ENCODE results near the gene OSGEP. TPM values are rescaled to one million over a fixed set of nuclear protein-coding genes. Genes with fewer than 3 reads are reported as not detected.

OSGEP gene
- total RNA-seq, 2 donors from 2014 or later = 54.2 to 71.7 TPM

- Histone ChIP-seq H3K4me1 (replicated peaks) (no peaks in the 10 kb centered on the region), H3K27ac (no peak overlapping the region), H3K4me3 (no peak overlapping the region), H3K36me3 (no peaks in the 10 kb centered on the region), H3K9me3 (no peaks in the 10 kb centered on the region), H3K27me3 (replicated peaks; ENCODE audit: insufficient read depth) (no peaks in the 10 kb centered on the region)
- 95% methylated on average over 2 of the region's 2 CpGs for WGBS
- TF ChIP-seq POLR2A (IDR thresholded peaks at IDR 0.05) (no peak), POLR2AphosphoS5 (IDR thresholded peaks at IDR 0.05) (no peak)
- TF ChIP-seq, protein P1, sequence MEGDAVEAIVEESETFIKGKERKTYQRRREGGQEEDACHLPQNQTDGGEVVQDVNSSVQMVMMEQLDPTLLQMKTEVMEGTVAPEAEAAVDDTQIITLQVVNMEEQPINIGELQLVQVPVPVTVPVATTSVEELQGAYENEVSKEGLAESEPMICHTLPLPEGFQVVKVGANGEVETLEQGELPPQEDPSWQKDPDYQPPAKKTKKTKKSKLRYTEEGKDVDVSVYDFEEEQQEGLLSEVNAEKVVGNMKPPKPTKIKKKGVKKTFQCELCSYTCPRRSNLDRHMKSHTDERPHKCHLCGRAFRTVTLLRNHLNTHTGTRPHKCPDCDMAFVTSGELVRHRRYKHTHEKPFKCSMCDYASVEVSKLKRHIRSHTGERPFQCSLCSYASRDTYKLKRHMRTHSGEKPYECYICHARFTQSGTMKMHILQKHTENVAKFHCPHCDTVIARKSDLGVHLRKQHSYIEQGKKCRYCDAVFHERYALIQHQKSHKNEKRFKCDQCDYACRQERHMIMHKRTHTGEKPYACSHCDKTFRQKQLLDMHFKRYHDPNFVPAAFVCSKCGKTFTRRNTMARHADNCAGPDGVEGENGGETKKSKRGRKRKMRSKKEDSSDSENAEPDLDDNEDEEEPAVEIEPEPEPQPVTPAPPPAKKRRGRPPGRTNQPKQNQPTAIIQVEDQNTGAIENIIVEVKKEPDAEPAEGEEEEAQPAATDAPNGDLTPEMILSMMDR (IDR thresholded peaks at IDR 0.05) = no peak
- DNase-seq (ENCODE audit: low spot score) = no peak
- intact Hi-C loops (cut with DNase I) = no loop called here
These were observed 18.0 kb upstream of the OSGEP start for GRCh38 chr14:20472536-20473169.

DNA sequence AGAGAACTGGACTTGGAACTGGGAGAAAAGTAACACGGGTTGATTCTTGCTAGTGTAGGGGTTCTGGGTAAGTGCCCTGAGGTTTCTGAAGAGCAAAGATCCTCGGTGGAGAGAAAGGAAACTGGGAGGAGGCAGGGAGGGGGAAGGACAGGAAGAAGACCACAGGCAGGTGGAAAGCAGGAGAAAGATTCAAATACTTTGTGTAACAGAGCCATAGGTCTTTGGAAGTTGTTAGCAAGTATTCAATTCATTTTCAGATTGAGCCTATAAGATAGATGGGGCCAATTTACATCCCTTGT is 15.9 kb upstream of the OSGEP start:
- H3K27ac ChIP-seq = peak overlapping the region in 1 of 2 donors; percentile 91
- intact Hi-C loops (cut with DNase I) = no loop called here
- peak overlapping the region; percentile 57 to 67 for H3K4me3 ChIP-seq
- WGBS = 5% methylated on average over 2 of the region's 2 CpGs
- no peaks in the 10 kb centered on the region for H3K4me1 ChIP-seq (replicated peaks)
- no peaks in the 10 kb centered on the region for H3K9me3 ChIP-seq
- TF ChIP-seq, protein P1 (IDR thresholded peaks at IDR 0.05) = no peak
- TF ChIP-seq POLR2A (IDR thresholded peaks at IDR 0.05) (no peak), POLR2AphosphoS5 (IDR thresholded peaks at IDR 0.05) (no peak)
- no peaks in the 10 kb centered on the region for H3K36me3 ChIP-seq
- H3K27me3 ChIP-seq (replicated peaks; ENCODE audit: insufficient read depth) = no peaks in the 10 kb centered on the region
- DNase-seq (ENCODE audit: low spot score) = no peak

- Histone ChIP-seq H3K4me1 (replicated peaks) (no peaks in the 10 kb centered on the region), H3K27me3 (replicated peaks; ENCODE audit: insufficient read depth) (no peaks in the 10 kb centered on the region), H3K27ac (peak overlapping the region; percentile 79 to 91), H3K36me3 (no peaks in the 10 kb centered on the region), H3K9me3 (no peaks in the 10 kb centered on the region), H3K4me3 (peak overlapping the region; percentile 57 to 67)
- 3% methylated on average over 12 of the region's 12 CpGs for WGBS
- intact Hi-C loops (cut with DNase I) = loop anchor here (10.0 kb wide), 1 partner anchor 505 kb away; no protein-coding TSS in a partner anchor
- no peak for DNase-seq (ENCODE audit: low spot score)
- TF ChIP-seq POLR2A (IDR thresholded peaks at IDR 0.05) (no peak), POLR2AphosphoS5 (IDR thresholded peaks at IDR 0.05) (no peak)
- TF ChIP-seq, protein P1 (IDR thresholded peaks at IDR 0.05) = no peak
These were observed 15.4 kb upstream of the OSGEP start for GRCh38 chr14:20469890-20470602.

- DNase-seq (ENCODE audit: low spot score) = peak; percentile 87
- WGBS = 0% methylated on average over 24 of the region's 40 CpGs
- intact Hi-C loops (cut with DNase I) = loop anchor here (10.0 kb wide), 1 partner anchor 505 kb away; no protein-coding TSS in a partner anchor
- no peaks in the 10 kb centered on the region for H3K36me3 ChIP-seq
- H3K4me3 ChIP-seq = peak within 1 kb of the TSS; percentile 57 to 67
- no peaks in the 10 kb centered on the region for H3K9me3 ChIP-seq
- TF ChIP-seq, protein P1 (IDR thresholded peaks at IDR 0.05) = no peak
- peak; percentile 98 for TF ChIP-seq POLR2AphosphoS5 (IDR thresholded peaks at IDR 0.05)
- peak; percentile 96 for TF ChIP-seq POLR2A (IDR thresholded peaks at IDR 0.05)
- no peaks in the 10 kb centered on the region for H3K27me3 ChIP-seq (replicated peaks; ENCODE audit: insufficient read depth)
- no peaks in the 10 kb centered on the region for H3K4me1 ChIP-seq (replicated peaks)
- peak within 1 kb of the TSS; percentile 79 to 91 for H3K27ac ChIP-seq
These were observed 14.8 kb upstream of the OSGEP start, which contains the start of gene PNP for GRCh38 chr14:20469242-20469889. Gene PNP, plus strand, starts transcription at chr14:20469406. Its CDS starts 119 bp downstream, at chr14:20469525.
